ENCODE measurements around the gene CEP192. TPM values are rescaled to one million over a fixed set of nuclear protein-coding genes. Genes with fewer than 3 reads are reported as not detected.
A peak's percentile ranks its signal among the peaks of the same experiment; 100 is the strongest.
"Not testable (repeated sequence)": the region's sequence is repeated elsewhere in the genome, so short reads cannot be mapped to it uniquely, and the experiment has no call there.

The CEP192 gene
- total and polyA plus RNA-seq, 4 donors, result 12.7 to 31.4 (median 17.2) TPM

- ATAC-seq (ENCODE audit: low FRiP score); H3K27me3 ChIP-seq (ENCODE audit: control insufficient read depth in 1 of 2, insufficient read depth in 2 of 2, low read length in 1 of 2); DNase-seq; intact Hi-C loops (cut with DNase I); H3K4me1 ChIP-seq (ENCODE audit: control insufficient read depth in 1 of 2, insufficient read depth in 2 of 2, low read length in 2 of 2); H3K4me3 ChIP-seq (ENCODE audit: low read length in 2 of 2); H3K27ac ChIP-seq (ENCODE audit: low read depth in 1 of 2, low read length in 2 of 2); H3K36me3 ChIP-seq (ENCODE audit: control insufficient read depth in 1 of 2, insufficient read depth in 2 of 2, low read length in 1 of 2); H3K9me3 ChIP-seq (ENCODE audit: control insufficient read depth, low read length): not testable (repeated sequence)
- 87% methylated on average over 25 of the region's 34 CpGs; no CpG with 5 or more reads in 1 of the 2 donors for WGBS, 2 donors
Measured at GRCh38 chr18:12980065-12980464, 11.1 kb upstream of the CEP192 start.

- H3K36me3 ChIP-seq (ENCODE audit: control insufficient read depth in 1 of 2, insufficient read depth in 2 of 2, low read length in 1 of 2), result no peaks in the 10 kb centered on the region
- no peak overlapping the region for H3K27ac ChIP-seq (ENCODE audit: low read depth in 1 of 2, low read length in 2 of 2)
- H3K4me3 ChIP-seq (ENCODE audit: low read length in 2 of 2), result no peak overlapping the region
- ATAC-seq (ENCODE audit: low FRiP score), result no peak
- no peaks in the 10 kb centered on the region for H3K4me1 ChIP-seq (ENCODE audit: control insufficient read depth in 1 of 2, insufficient read depth in 2 of 2, low read length in 2 of 2)
- H3K9me3 ChIP-seq (ENCODE audit: control insufficient read depth, low read length), result no peaks in the 10 kb centered on the region
- WGBS, 2 donors, result 89 to 93% methylated on average over 8 of the region's 8 CpGs
- H3K27me3 ChIP-seq (ENCODE audit: control insufficient read depth in 1 of 2, insufficient read depth in 2 of 2, low read length in 1 of 2), result no peaks in the 10 kb centered on the region
- intact Hi-C loops (cut with DNase I), result loop anchor here (5.0 to 10.0 kb wide), 2 partner anchors 37 to 45 kb away; partner anchors contain the start of gene SEH1L (in 1 of the 2)
- no peak for DNase-seq
Measured at GRCh38 chr18:12989397-12990122, 1.6 kb upstream of the CEP192 start.

GRCh38 chr18:12990123-12990475 lies 1.1 kb upstream of the CEP192 start:
- ATAC-seq (ENCODE audit: low FRiP score), result no peak
- 48 to 69% methylated on average over 2 of the region's 2 CpGs for WGBS, 2 donors
- DNase-seq, result no peak
- Histone ChIP-seq H3K27me3 (ENCODE audit: control insufficient read depth in 1 of 2, insufficient read depth in 2 of 2, low read length in 1 of 2) (no peaks in the 10 kb centered on the region), H3K36me3 (ENCODE audit: control insufficient read depth in 1 of 2, insufficient read depth in 2 of 2, low read length in 1 of 2) (no peaks in the 10 kb centered on the region), H3K9me3 (ENCODE audit: control insufficient read depth, low read length) (no peaks in the 10 kb centered on the region), H3K27ac (ENCODE audit: low read depth in 1 of 2, low read length in 2 of 2) (no peak overlapping the region), H3K4me1 (ENCODE audit: control insufficient read depth in 1 of 2, insufficient read depth in 2 of 2, low read length in 2 of 2) (no peaks in the 10 kb centered on the region), H3K4me3 (ENCODE audit: low read length in 2 of 2) (peak overlapping the region in 1 of 2 donors; percentile 48)
- intact Hi-C loops (cut with DNase I), result loop anchor here (5.0 to 10.0 kb wide), 2 partner anchors 38 to 45 kb away; partner anchors contain the start of gene SEH1L (in 1 of the 2)

GRCh38 chr18:12990641-12990966 lies 558 bp upstream of the CEP192 start:
- Histone ChIP-seq H3K9me3 (ENCODE audit: control insufficient read depth, low read length) (no peaks in the 10 kb centered on the region), H3K27ac (ENCODE audit: low read depth in 1 of 2, low read length in 2 of 2) (no peak overlapping the region), H3K4me1 (ENCODE audit: control insufficient read depth in 1 of 2, insufficient read depth in 2 of 2, low read length in 2 of 2) (no peaks in the 10 kb centered on the region), H3K36me3 (ENCODE audit: control insufficient read depth in 1 of 2, insufficient read depth in 2 of 2, low read length in 1 of 2) (no peaks in the 10 kb centered on the region), H3K4me3 (ENCODE audit: low read length in 2 of 2) (peak overlapping the region; percentile 48 to 60), H3K27me3 (ENCODE audit: control insufficient read depth in 1 of 2, insufficient read depth in 2 of 2, low read length in 1 of 2) (no peaks in the 10 kb centered on the region)
- intact Hi-C loops (cut with DNase I), result loop anchor here (5.0 to 10.0 kb wide), 2 partner anchors 38 to 46 kb away; partner anchors contain the start of gene SEH1L (in 1 of the 2)
- ATAC-seq (ENCODE audit: low FRiP score) (peak; percentile 1), DNase-seq (no peak)
- WGBS, 2 donors, result 2 to 4% methylated on average over 11 of the region's 11 CpGs

GRCh38 chr18:12991821-12992179 lies 638 bp downstream of the CEP192 start:
- intact Hi-C loops (cut with DNase I), result loop anchor here (5.0 to 10.0 kb wide), 2 partner anchors 39 to 47 kb away; partner anchors contain the start of gene SEH1L (in 1 of the 2)
- Histone ChIP-seq H3K4me3 (ENCODE audit: low read length in 2 of 2) (peak overlapping the region; percentile 39 to 63), H3K9me3 (ENCODE audit: control insufficient read depth, low read length) (no peaks in the 10 kb centered on the region), H3K36me3 (ENCODE audit: control insufficient read depth in 1 of 2, insufficient read depth in 2 of 2, low read length in 1 of 2) (no peaks in the 10 kb centered on the region), H3K4me1 (ENCODE audit: control insufficient read depth in 1 of 2, insufficient read depth in 2 of 2, low read length in 2 of 2) (no peaks in the 10 kb centered on the region), H3K27ac (ENCODE audit: low read depth in 1 of 2, low read length in 2 of 2) (peak overlapping the region; percentile 17 to 22), H3K27me3 (ENCODE audit: control insufficient read depth in 1 of 2, insufficient read depth in 2 of 2, low read length in 1 of 2) (no peaks in the 10 kb centered on the region)
- ATAC-seq (ENCODE audit: low FRiP score) (no peak), DNase-seq (no peak)
- WGBS, 2 donors, result 0% methylated on average over 7 of the region's 7 CpGs

- no peak overlapping the region for H3K27ac ChIP-seq (ENCODE audit: low read depth in 1 of 2, low read length in 2 of 2)
- no peak for ATAC-seq (ENCODE audit: low FRiP score)
- H3K4me1 ChIP-seq (ENCODE audit: control insufficient read depth in 1 of 2, insufficient read depth in 2 of 2, low read length in 2 of 2), result no peaks in the 10 kb centered on the region
- no peaks in the 10 kb centered on the region for H3K36me3 ChIP-seq (ENCODE audit: control insufficient read depth in 1 of 2, insufficient read depth in 2 of 2, low read length in 1 of 2)
- intact Hi-C loops (cut with DNase I), result loop anchor here (5.0 to 10.0 kb wide), 2 partner anchors 41 to 49 kb away; partner anchors contain the start of gene SEH1L (in 1 of the 2)
- no peaks in the 10 kb centered on the region for H3K27me3 ChIP-seq (ENCODE audit: control insufficient read depth in 1 of 2, insufficient read depth in 2 of 2, low read length in 1 of 2)
- no peak for DNase-seq
- no peaks in the 10 kb centered on the region for H3K9me3 ChIP-seq (ENCODE audit: control insufficient read depth, low read length)
- H3K4me3 ChIP-seq (ENCODE audit: low read length in 2 of 2), result no peak overlapping the region
- WGBS, 2 donors, result 83 to 96% methylated on average over 2 of the region's 2 CpGs
Measured at GRCh38 chr18:12993439-12993838, 2.3 kb downstream of the CEP192 start.

- intact Hi-C loops (cut with DNase I), result loop anchor here (5.0 to 10.0 kb wide), 2 partner anchors 51 to 273 kb away; partner anchors contain the start of gene SEH1L (in 1 of the 2)
- 74 to 100% methylated on average over 2 of the region's 2 CpGs for WGBS, 2 donors
- Histone ChIP-seq H3K27me3 (ENCODE audit: control insufficient read depth in 1 of 2, insufficient read depth in 2 of 2, low read length in 1 of 2) (no peaks in the 10 kb centered on the region), H3K9me3 (ENCODE audit: control insufficient read depth, low read length) (no peaks in the 10 kb centered on the region), H3K27ac (ENCODE audit: low read depth in 1 of 2, low read length in 2 of 2) (no peak overlapping the region), H3K4me1 (ENCODE audit: control insufficient read depth in 1 of 2, insufficient read depth in 2 of 2, low read length in 2 of 2) (no peaks in the 10 kb centered on the region), H3K4me3 (ENCODE audit: low read length in 2 of 2) (no peak overlapping the region), H3K36me3 (ENCODE audit: control insufficient read depth in 1 of 2, insufficient read depth in 2 of 2, low read length in 1 of 2) (no peaks in the 10 kb centered on the region)
- DNase-seq (no peak), ATAC-seq (ENCODE audit: low FRiP score) (no peak)
Measured at GRCh38 chr18:12995424-12995823, 4.3 kb downstream of the CEP192 start.

- Histone ChIP-seq H3K4me1 (ENCODE audit: control insufficient read depth in 1 of 2, insufficient read depth in 2 of 2, low read length in 2 of 2) (no peaks in the 10 kb centered on the region), H3K27me3 (ENCODE audit: control insufficient read depth in 1 of 2, insufficient read depth in 2 of 2, low read length in 1 of 2) (no peaks in the 10 kb centered on the region), H3K9me3 (ENCODE audit: control insufficient read depth, low read length) (no peaks in the 10 kb centered on the region), H3K36me3 (ENCODE audit: control insufficient read depth in 1 of 2, insufficient read depth in 2 of 2, low read length in 1 of 2) (no peaks in the 10 kb centered on the region), H3K4me3 (ENCODE audit: low read length in 2 of 2) (no peak overlapping the region), H3K27ac (ENCODE audit: low read depth in 1 of 2, low read length in 2 of 2) (no peak overlapping the region)
- 93 to 96% methylated on average over 6 of the region's 6 CpGs for WGBS, 2 donors
- ATAC-seq (ENCODE audit: low FRiP score) (no peak), DNase-seq (no peak)
- intact Hi-C loops (cut with DNase I), result loop anchor here (5.0 to 10.0 kb wide), 2 partner anchors 51 to 274 kb away; partner anchors contain the start of gene SEH1L (in 1 of the 2)
Measured at GRCh38 chr18:12995952-12996477, 4.9 kb downstream of the CEP192 start.
